Measurements from ENCODE around the gene SCN8A. TPM values are rescaled to one million over a fixed set of nuclear protein-coding genes. Genes with fewer than 3 reads are reported as not detected.

SCN8A gene
- total and polyA plus RNA-seq, 2 donors (not counting 3 experiments of a cell fraction or from before 2014, with no cell fraction given) = 9.4 to 20.4 TPM

GRCh38 chr12:51850965-51851299, 259.9 kb downstream of the SCN8A start:
- Histone ChIP-seq H3K36me3 (ENCODE audit: control insufficient read depth in 2 of 2, extremely low read depth in 1 of 2, insufficient read depth in 2 of 2, low read length in 2 of 2) (no peaks in the 10 kb centered on the region), H3K4me3 (replicated peaks in 1 of 3; ENCODE audit: insufficient read depth in 1 of 3, low read depth in 1 of 3, low read length in 3 of 3) (no peak overlapping the region), H3K4me2 (ENCODE audit: insufficient read depth, low read length) (no peak overlapping the region), H3K27ac (ENCODE audit: insufficient read depth, low read depth, low read length) (no peak overlapping the region), H3K9me3 (replicated peaks; ENCODE audit: control insufficient read depth, insufficient read depth, low read length) (no peaks in the 10 kb centered on the region), H2AFZ (ENCODE audit: low read depth, low read length) (no peak overlapping the region), H3K9me1 (replicated peaks; ENCODE audit: control insufficient read depth, extremely low read depth, insufficient read depth, low read length) (no peaks in the 10 kb centered on the region), H3K27me3 (ENCODE audit: control insufficient read depth in 2 of 2, insufficient read depth in 2 of 2, low read length in 2 of 2) (no peaks in the 10 kb centered on the region), H4K20me1 (replicated peaks; ENCODE audit: control insufficient read depth, extremely low read depth, insufficient read depth, low read length) (no peaks in the 10 kb centered on the region), H3K9ac (replicated peaks; ENCODE audit: extremely low read depth, insufficient read depth, low read length) (no peak overlapping the region), H3K4me1 (ENCODE audit: control insufficient read depth, extremely low read depth, insufficient read depth, low read length) (peaks cover 12% of the 10 kb centered on the region), H3K79me2 (ENCODE audit: control insufficient read depth, insufficient read depth, low read length) (no peaks in the 10 kb centered on the region)
- FAIRE-seq (no peak), DNase-seq (ENCODE audit: low read depth, low spot score) (no peak)
- CTCF ChIA-PET = interaction anchor here (0.6 to 4.7 kb wide), 4 partner anchors 18 to 430 kb away, joined by 3 to 34 read pairs (median 5); no protein-coding TSS in a partner anchor
- POLR2A ChIA-PET = no interaction called here
- intact Hi-C loops (cut with micrococcal nuclease) = no loop called here
- TF ChIP-seq MYC (IDR thresholded peaks at IDR 0.05; ENCODE audit: low read depth, low read length) (no peak), GATA2 (IDR thresholded peaks at IDR 0.05; ENCODE audit: insufficient read depth, insufficient read length, low read depth, low read length) (no peak), MAX (IDR thresholded peaks at IDR 0.05; ENCODE audit: insufficient read depth, insufficient read length) (no peak), JUN (IDR thresholded peaks at IDR 0.05; ENCODE audit: borderline replicate concordance, insufficient read depth, insufficient read length, low read depth) (no peak), POLR2A (IDR thresholded peaks at IDR 0.05; ENCODE audit: low read depth, low read length) (no peak), POLR2AphosphoS5 (IDR thresholded peaks at IDR 0.05; ENCODE audit: insufficient read depth, low read depth, low read length) (no peak), CTCF (IDR thresholded peaks at IDR 0.05; ENCODE audit: extremely low read depth in 1 of 2, insufficient read depth in 1 of 2, low read depth in 1 of 2, low read length in 2 of 2) (no peak), EZH2 (IDR thresholded peaks at IDR 0.05; ENCODE audit: borderline replicate concordance, low read depth, low read length, severe bottlenecking) (no peak)
- BruUV-seq (replicated peaks) = no TSS peak
- dilution Hi-C loops (cut with MboI; ENCODE audit: extremely low pct_ligation_motif_present, low sequenced_read_pairs) = no loop called here

Measured in endothelial cell of umbilical vein (primary cell).